Measurements from ENCODE around the gene UNK.

The UNK gene

DNA sequence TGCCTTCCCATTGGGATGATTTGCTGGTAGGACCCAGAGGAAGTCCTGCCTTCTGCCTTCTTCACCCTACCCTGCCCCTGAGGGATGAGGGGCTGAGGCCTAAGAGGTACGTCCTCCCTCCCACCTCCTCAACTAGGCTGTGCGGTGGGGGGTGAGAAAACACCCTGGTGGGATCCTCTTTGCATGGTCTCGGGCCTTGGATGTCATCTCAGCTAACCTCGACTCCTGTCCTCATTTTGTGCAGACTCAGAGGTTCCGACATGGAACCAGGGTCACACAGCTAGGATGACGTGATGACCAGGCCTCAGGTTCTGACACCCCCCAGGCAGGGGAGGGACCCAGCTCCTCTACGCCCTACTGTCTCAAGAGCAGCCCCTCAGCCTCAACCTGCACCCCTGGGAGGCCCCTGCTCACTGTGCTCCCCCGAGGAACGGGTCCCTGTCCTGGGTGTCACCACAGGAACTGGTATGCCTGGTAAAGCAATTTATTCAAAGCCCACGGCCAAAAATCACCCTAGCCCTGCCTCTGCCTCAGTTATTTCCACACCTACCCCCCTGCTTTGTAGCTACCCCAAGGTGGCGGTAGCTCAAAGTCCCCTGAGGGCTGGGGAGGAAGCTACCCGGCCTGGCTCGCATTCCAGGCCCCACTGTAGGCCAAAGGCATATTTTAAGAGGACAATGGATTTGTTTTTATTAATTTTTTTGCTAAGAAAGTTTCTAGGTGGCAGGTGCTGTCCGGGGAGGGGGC lies 42.1 kb downstream of the UNK start:
- no peak for DNase-seq (ENCODE audit: low spot score)
- no peak for TF ChIP-seq CTCF (IDR thresholded peaks at IDR 0.05; ENCODE audit: borderline replicate concordance, control extremely low read depth, extremely low read depth, insufficient read depth, missing control alignments)
- in situ Hi-C loops (cut with MboI; ENCODE audit: low sequenced_read_pairs, unreplicated experiment), result no loop called here

- DNase-seq (ENCODE audit: low spot score), result peak; percentile 89
- in situ Hi-C loops (cut with MboI; ENCODE audit: low sequenced_read_pairs, unreplicated experiment), result no loop called here
These were observed 42.9 kb downstream of the UNK start for GRCh38 chr17:75827308-75828075.

GRCh38 chr17:75828076-75828400 lies 43.4 kb downstream of the UNK start:
- in situ Hi-C loops (cut with MboI; ENCODE audit: low sequenced_read_pairs, unreplicated experiment), result no loop called here
- TF ChIP-seq CTCF (IDR thresholded peaks at IDR 0.05; ENCODE audit: borderline replicate concordance, control extremely low read depth, extremely low read depth, insufficient read depth, missing control alignments), result no peak
- no peak for DNase-seq (ENCODE audit: low spot score)

More at GRCh38 chr17:75827308-75828075, 42.9 kb downstream of the UNK start:
- peak; percentile 61 for TF ChIP-seq CTCF (IDR thresholded peaks at IDR 0.05; ENCODE audit: borderline replicate concordance, control extremely low read depth, extremely low read depth, insufficient read depth, missing control alignments)

DNA sequence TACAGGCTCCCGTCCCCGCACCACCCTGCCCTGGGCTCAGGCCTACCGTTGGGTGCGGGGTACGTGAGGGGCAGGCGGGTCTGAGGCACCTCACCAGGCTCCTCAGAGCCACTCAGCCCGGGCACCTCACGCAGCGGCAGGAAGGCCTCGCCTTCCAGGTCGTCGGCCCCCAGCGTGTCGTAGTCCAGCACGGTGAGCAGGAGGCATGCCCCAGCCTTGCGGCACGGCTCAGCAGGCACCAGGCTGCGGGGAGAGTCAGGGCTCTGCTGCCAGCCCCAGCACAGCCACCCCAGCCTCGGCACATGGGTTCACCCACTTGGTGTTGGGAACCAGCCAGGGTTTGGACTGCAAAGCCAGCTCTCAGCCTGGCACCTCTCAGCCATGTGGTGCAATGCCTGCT lies 44.1 kb downstream of the UNK start:
- no peak for DNase-seq (ENCODE audit: low spot score)
- TF ChIP-seq CTCF (IDR thresholded peaks at IDR 0.05; ENCODE audit: borderline replicate concordance, control extremely low read depth, extremely low read depth, insufficient read depth, missing control alignments), result no peak
- in situ Hi-C loops (cut with MboI; ENCODE audit: low sequenced_read_pairs, unreplicated experiment), result no loop called here

DNA sequence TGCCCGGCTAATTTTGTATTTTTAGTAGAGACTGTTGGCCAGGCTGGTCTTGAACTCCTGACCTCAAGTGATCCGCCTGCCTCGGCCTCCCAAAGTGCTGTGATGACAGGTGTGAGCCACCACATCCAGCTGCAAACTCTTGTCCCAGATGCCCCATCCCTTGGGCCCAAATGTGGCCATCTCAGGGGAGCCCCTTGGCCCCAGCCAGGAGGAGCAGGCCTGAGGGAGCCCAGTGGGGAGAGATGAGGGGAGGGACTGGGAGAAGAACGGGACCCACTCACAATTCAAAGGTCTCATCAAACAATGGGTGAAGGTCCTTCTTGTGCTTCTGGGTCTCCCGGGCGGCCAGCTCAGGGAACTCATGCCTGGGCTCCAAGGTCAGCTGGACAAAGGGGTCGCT lies 45.1 kb downstream of the UNK start:
- DNase-seq (ENCODE audit: low spot score), result no peak
- in situ Hi-C loops (cut with MboI; ENCODE audit: low sequenced_read_pairs, unreplicated experiment), result no loop called here
- TF ChIP-seq CTCF (IDR thresholded peaks at IDR 0.05; ENCODE audit: borderline replicate concordance, control extremely low read depth, extremely low read depth, insufficient read depth, missing control alignments), result no peak

DNA sequence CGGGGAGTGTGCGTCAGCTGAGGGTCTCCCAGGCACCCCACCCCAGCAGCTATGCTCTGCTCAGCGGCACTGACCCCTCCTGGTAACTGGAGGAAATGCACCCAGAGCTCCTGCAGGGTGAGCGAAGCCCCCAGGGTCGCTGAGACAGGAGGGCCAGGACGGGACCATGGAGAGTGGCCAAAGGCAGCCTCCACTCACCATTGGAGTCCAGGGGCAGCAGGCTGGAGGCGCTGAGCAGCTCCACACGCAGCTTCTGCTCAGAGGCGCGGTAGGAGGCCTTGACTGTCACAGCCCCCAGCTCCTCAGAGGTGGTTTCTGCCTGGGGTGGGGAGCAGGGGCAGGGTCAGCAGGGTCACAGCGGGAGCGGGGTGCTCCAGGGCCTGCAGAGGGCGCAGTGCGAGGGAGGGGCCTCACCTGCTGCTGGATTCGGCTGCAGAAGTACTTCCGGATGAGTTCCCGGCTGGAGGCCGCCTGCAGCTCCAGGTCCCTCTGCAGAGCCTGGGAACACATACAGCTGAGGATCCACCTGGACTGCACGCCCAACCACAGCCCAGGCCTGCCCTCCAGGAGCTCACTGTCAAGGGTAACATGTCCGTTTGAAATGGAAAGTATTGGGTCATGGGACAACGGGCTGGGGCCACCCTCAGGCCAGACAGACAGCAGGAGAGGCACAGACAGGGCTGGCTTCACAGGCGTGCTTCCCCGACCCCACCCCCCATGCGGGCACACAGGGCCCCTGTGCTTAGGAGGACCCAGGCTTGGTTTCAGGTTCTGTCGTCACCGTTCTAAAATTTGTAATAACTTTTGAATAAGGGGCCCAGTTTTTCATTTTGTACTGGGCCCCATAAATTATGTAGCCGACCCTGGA lies 45.8 kb downstream of the UNK start:
- in situ Hi-C loops (cut with MboI; ENCODE audit: low sequenced_read_pairs, unreplicated experiment), result no loop called here
- DNase-seq (ENCODE audit: low spot score), result peak; percentile 65

More for the DNA sequence above, 45.8 kb downstream of the UNK start:
- peak; percentile 19 for TF ChIP-seq CTCF (IDR thresholded peaks at IDR 0.05; ENCODE audit: borderline replicate concordance, control extremely low read depth, extremely low read depth, insufficient read depth, missing control alignments)

All from GM13976 (cell line).